Stimulated activated CD8-positive, alpha-beta memory T cell treated with anti-CD3 and anti-CD28 coated beads, Interleukin-4, amount 100 ng/mL, for 4 hours (primary cell): ENCODE results near the gene TK2.
"Not testable (repeated sequence)": the region's sequence is repeated elsewhere in the genome, so short reads cannot be mapped to it uniquely, and the experiment has no call there.

Source experiments
- DNase-seq, 2 donors: peaks; one replicate each; pipeline ENCODE4 v3.0.0-alpha.2; 2020; ENCODE audit warnings: low read depth in 2 of 2, low spot score in 1 of 2

TK2 gene

GRCh38 chr16:66508248-66508913, 41.5 kb downstream of the TK2 start:
- no peak for DNase-seq

- DNase-seq: no peak
Observed at GRCh38 chr16:66507731-66508239, 42.1 kb downstream of the TK2 start.

- DNase-seq: no peak
Observed at GRCh38 chr16:66503612-66504011, 46.3 kb downstream of the TK2 start.

GRCh38 chr16:66503030-66503429, 46.9 kb downstream of the TK2 start:
- DNase-seq: no peak

- no peak for DNase-seq
Observed at GRCh38 chr16:66502020-66502913, 47.7 kb downstream of the TK2 start.

GRCh38 chr16:66501563-66501962, 48.4 kb downstream of the TK2 start:
- DNase-seq: not testable (repeated sequence)

- not testable (repeated sequence) for DNase-seq
Observed at GRCh38 chr16:66497921-66498320, 52.0 kb downstream of the TK2 start.

- not testable (repeated sequence) for DNase-seq
Observed at GRCh38 chr16:66496226-66496625, 53.7 kb downstream of the TK2 start.

GRCh38 chr16:66495440-66495839, 54.5 kb downstream of the TK2 start:
- no peak for DNase-seq

GRCh38 chr16:66494916-66495315, 55.0 kb downstream of the TK2 start:
- DNase-seq: no peak

- no peak for DNase-seq
Observed at GRCh38 chr16:66493490-66494401, 56.2 kb downstream of the TK2 start.

- DNase-seq: no peak
Observed at GRCh38 chr16:66491716-66492064, 58.2 kb downstream of the TK2 start.

- DNase-seq: no peak
Observed at GRCh38 chr16:66490774-66491715, 58.9 kb downstream of the TK2 start.

- no peak for DNase-seq
Observed at GRCh38 chr16:66489818-66490217, 60.1 kb downstream of the TK2 start.

GRCh38 chr16:66489385-66489784, 60.5 kb downstream of the TK2 start:
- no peak for DNase-seq

- no peak for DNase-seq
Observed at GRCh38 chr16:66488505-66488904, 61.4 kb downstream of the TK2 start.

- no peak for DNase-seq
Observed at GRCh38 chr16:66487580-66488275, 62.2 kb downstream of the TK2 start.

- no peak for DNase-seq
Observed at GRCh38 chr16:66486773-66487579, 62.9 kb downstream of the TK2 start.
